Retinal pigment epithelial cell (primary cell): ENCODE measurements around the gene MFN2.
A peak's percentile ranks its signal among the peaks of the same experiment; 100 is the strongest.

ENCODE experiments used
- DNase-seq: peaks from one replicate; pipeline ENCODE4 v3.0.0-alpha.2; 2010; ENCODE audit warnings: low read depth
- H3K4me3 ChIP-seq: 2 replicates; pipeline ENCODE4 v1.5.1; 2011; ENCODE audit warnings: mild to moderate bottlenecking, low read length, control low read depth, moderate library complexity
- TF ChIP-seq, protein P1 (sequence below): conservative IDR thresholded peaks from 2 replicates; pipeline ENCODE4 v1.5.1; 2011; ENCODE audit warnings: low read depth, low read length, control low read depth, inconsistent platforms

The MFN2 gene

DNA sequence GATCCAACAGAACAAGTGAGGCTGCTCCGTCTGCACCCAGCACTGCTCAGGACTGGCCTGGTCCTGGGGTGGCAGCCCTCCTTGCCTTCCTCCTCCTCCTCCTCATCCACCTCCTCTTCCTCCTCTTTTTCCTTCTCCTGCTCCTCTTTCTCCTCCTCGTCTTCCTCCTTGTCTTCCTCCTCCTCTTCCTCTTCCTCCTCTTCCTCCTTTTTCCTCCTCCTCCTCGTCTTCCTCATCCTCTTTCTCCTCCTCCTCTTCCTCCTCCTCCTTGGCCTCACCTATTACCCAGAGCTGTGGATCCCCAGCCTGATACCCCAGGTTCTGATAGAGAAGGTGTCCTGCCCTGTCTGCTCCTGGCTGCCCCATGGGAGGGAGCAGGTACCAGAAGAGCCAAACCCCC, 16.6 kb upstream of the MFN2 start:
- no peak overlapping the region for H3K4me3 ChIP-seq
- TF ChIP-seq, protein P1, sequence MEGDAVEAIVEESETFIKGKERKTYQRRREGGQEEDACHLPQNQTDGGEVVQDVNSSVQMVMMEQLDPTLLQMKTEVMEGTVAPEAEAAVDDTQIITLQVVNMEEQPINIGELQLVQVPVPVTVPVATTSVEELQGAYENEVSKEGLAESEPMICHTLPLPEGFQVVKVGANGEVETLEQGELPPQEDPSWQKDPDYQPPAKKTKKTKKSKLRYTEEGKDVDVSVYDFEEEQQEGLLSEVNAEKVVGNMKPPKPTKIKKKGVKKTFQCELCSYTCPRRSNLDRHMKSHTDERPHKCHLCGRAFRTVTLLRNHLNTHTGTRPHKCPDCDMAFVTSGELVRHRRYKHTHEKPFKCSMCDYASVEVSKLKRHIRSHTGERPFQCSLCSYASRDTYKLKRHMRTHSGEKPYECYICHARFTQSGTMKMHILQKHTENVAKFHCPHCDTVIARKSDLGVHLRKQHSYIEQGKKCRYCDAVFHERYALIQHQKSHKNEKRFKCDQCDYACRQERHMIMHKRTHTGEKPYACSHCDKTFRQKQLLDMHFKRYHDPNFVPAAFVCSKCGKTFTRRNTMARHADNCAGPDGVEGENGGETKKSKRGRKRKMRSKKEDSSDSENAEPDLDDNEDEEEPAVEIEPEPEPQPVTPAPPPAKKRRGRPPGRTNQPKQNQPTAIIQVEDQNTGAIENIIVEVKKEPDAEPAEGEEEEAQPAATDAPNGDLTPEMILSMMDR, result no peak
- DNase-seq, result no peak

DNA sequence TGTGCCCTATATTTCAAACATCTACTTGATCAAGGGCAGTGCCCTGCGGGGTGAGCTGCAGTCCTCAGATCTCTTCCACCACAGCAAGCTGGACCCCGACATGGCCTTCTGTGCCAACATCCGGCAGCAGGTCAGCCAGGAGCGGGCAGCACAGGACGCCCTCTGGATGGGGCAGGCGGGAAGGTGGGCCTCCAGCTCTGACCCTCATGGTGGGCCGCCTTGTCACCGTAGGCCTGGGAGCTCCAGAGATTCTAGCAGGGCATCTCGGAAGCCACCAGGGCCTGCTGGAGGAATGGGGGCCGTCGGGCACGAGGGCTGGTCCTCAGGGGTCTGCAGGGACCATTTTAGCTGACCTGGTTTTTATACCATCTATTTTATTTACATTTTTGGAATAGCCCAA, 15.6 kb upstream of the MFN2 start:
- DNase-seq, result no peak

DNA sequence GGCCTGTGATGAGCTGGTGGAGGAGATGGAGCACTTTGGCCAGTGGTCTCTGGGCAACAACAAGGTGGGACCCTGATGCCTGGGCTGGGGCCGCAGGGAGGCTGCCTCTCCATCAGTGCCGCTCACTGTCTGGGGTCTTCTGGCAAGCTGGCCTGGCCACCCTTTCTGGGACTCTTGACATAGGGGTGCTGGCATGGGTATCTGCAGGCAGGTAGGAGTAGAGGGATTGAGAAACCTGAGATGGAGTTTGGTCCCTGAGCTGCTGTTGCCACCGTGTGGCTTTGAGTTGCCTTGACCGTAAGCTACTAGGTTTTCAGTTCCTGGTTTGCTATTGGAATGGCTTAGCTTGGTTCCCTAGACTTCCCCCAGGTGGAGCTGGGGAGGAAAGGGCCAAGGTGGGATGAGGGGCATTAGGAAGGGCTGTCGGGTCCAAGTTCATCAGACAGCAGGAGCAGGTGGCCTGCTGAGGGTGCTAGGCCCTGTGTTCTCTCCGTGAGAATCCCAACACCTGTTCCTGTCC, 13.2 kb upstream of the MFN2 start:
- no peak overlapping the region for H3K4me3 ChIP-seq
- TF ChIP-seq, protein P1, result peak; percentile 64
- peak; percentile 7 for DNase-seq

More for the DNA sequence above, 15.6 kb upstream of the MFN2 start:
- no peak overlapping the region for H3K4me3 ChIP-seq
- TF ChIP-seq, protein P1, result no peak

DNA sequence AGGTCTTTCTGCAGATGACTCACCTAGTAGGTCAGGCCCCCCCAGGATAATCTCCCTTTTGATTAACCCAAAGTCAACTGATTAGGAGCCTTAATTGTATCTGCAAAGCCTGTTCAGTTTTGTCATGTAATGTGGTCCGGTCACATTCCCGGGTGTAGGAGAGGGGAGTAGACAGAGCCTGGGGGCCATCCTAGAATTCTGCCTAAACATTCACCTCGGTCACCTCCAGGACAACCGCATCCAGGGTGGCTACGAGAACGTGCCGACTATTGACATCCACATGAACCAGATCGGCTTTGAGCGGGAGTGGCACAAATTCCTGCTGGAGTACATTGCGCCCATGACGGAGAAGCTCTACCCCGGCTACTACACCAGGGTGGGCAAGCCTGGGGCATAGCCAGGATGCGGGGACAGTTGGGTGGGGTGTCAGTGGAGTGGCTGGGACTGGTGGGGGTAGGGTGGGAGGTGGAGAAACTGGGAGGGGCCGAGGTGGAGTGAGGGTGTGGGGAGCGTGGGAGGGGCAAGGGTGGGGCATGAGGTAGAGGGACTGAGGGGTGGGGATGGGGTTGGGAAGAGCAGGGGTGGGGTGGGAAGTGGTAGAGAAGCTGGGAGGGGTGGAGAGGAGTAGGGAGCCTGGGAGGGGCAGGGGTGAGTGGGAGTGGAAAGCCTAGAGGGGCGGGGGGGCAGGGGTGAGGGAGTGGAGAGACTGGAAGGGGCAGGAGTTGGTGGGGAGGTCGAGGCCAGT, 9.6 kb upstream of the MFN2 start:
- TF ChIP-seq, protein P1, result no peak
- DNase-seq, result no peak
- no peak overlapping the region for H3K4me3 ChIP-seq

DNA sequence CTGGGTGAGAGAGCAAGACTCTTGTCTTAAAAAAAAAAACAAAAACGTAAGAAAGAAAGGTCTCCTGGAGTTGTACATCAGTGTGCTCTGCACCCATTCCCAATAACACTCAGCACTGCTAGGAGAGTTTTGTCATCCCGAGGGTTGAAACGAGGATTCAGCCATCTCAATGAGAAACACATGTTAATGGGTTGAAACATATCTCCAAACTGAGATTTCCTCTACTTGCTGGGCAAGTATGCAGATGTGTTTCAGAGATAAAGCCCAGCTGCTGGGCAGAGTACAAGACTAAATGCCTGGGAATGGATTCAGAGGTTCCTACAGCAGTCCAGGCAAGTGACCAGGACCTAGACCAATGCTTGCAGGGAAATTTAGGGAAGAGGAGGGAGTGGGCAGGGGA, 2.6 kb upstream of the MFN2 start:
- no peak overlapping the region for H3K4me3 ChIP-seq
- TF ChIP-seq, protein P1, result no peak
- no peak for DNase-seq

DNA sequence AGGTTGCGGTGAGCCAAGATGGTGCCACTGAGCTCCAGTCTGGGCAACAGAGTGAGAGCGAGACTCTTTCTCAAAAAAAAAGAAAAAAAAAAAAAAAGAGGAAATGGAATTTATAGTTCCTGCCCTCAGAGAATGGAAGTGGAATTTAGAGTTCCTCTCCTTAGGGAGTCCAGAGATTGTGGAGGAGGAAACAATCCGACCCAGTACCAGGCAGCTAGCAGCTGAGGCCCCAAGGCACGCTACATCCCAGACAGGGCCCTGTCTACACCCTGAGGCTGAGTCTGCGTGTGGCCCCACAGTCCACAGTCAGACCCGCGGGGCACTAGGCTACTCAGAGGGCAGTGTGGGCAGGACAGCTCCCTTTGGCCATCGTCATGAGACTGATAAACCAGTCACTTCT, 1.9 kb upstream of the MFN2 start:
- DNase-seq, result no peak
- TF ChIP-seq, protein P1, result no peak
- H3K4me3 ChIP-seq, result no peak overlapping the region
